ENCODE measurements around the gene SSH3.

Gene SSH3

GRCh38 chr11:67303132-67303834 is at the start of gene SSH3:
TSS of gene SSH3 (plus strand) at chr11:67303530. CDS start at chr11:67303626, 96 bp downstream.
- DNase-seq, result peak; percentile 74

- no peak for DNase-seq
Measured at GRCh38 chr11:67253872-67254624, 49.3 kb upstream of the SSH3 start.

- DNase-seq, result no peak
Measured at GRCh38 chr11:67254798-67255197, 48.5 kb upstream of the SSH3 start.

GRCh38 chr11:67255353-67255752 is 48.0 kb upstream of the SSH3 start:
- no peak for DNase-seq

- peak; percentile 28 for DNase-seq
Measured at GRCh38 chr11:67255864-67256263, 47.5 kb upstream of the SSH3 start.

- DNase-seq, result no peak
Measured at GRCh38 chr11:67256477-67257135, 46.7 kb upstream of the SSH3 start.

GRCh38 chr11:67260406-67260805 is 42.9 kb upstream of the SSH3 start:
- peak; percentile 22 for DNase-seq

GRCh38 chr11:67260885-67261639 is 42.3 kb upstream of the SSH3 start:
- peak; percentile 71 for DNase-seq

- no peak for DNase-seq
Measured at GRCh38 chr11:67261640-67261945, 41.7 kb upstream of the SSH3 start.

GRCh38 chr11:67261946-67262681 is 41.2 kb upstream of the SSH3 start:
- DNase-seq, result peak; percentile 29

GRCh38 chr11:67262731-67263675 is 40.3 kb upstream of the SSH3 start:
- DNase-seq, result peak; percentile 81

- no peak for DNase-seq
Measured at GRCh38 chr11:67264260-67264659, 39.1 kb upstream of the SSH3 start.

- DNase-seq, result peak; percentile 21
Measured at GRCh38 chr11:67264877-67265632, 38.3 kb upstream of the SSH3 start.

GRCh38 chr11:67265633-67266448 is 37.5 kb upstream of the SSH3 start:
- peak; percentile 81 for DNase-seq

- peak; percentile 52 for DNase-seq
Measured at GRCh38 chr11:67266449-67267187, 36.7 kb upstream of the SSH3 start, which contains the start of gene GRK2. TSS of gene GRK2 (plus strand) at chr11:67266473. CDS start at chr11:67266700, 227 bp downstream.

GRCh38 chr11:67267188-67268080 is 35.9 kb upstream of the SSH3 start:
- DNase-seq, result no peak
